ENCODE data around the gene SFRP4. TPM values are rescaled to one million over a fixed set of nuclear protein-coding genes. Genes with fewer than 3 reads are reported as not detected.

SFRP4 gene
- total and polyA plus RNA-seq, 2 of the 8 experiments (the other 6 are each of a cell fraction or from before 2014, with no cell fraction given) = 0.03 TPM; not detected in 1

- Histone ChIP-seq H3K4ac (replicated peaks; ENCODE audit: insufficient read length, low read depth, low read length) (no peak overlapping the region), H4K8ac (ENCODE audit: extremely low read depth, insufficient read depth, low read length) (no peak overlapping the region), H4K20me1 (replicated peaks in 1 of 2; ENCODE audit: control insufficient read depth in 1 of 2, insufficient read depth in 2 of 2, low read length in 2 of 2) (no peaks in the 10 kb centered on the region), H3K23ac (ENCODE audit: insufficient read length) (no peak overlapping the region), H3K4me1 (replicated peaks in 1 of 4; ENCODE audit: control insufficient read depth in 3 of 4, insufficient read depth in 4 of 4, low read length in 3 of 4) (no peaks in the 10 kb centered on the region), H4K5ac (ENCODE audit: insufficient read length, low read depth, low read length) (no peak overlapping the region), H2AK5ac (ENCODE audit: low read depth, low read length) (no peak overlapping the region), H2AFZ (ENCODE audit: low read length) (no peak overlapping the region), H3K9me3 (ENCODE audit: insufficient read depth in 2 of 2, low read depth in 1 of 2, low read length in 1 of 2) (peaks cover 0 to 3% of the 10 kb centered on the region in 2 experiments; a peak in 2 of 4 replicates), H3K9ac (replicated peaks in 1 of 4; ENCODE audit: extremely low read depth in 1 of 4, low read depth in 3 of 4, low read length in 3 of 4) (no peak overlapping the region), H2BK120ac (replicated peaks; ENCODE audit: low read depth, low read length) (no peak overlapping the region), H3K27ac (ENCODE audit: low read depth, low read length) (no peak overlapping the region), H3K14ac (ENCODE audit: insufficient read length) (no peak overlapping the region), H3K18ac (ENCODE audit: extremely low read depth, low read length) (no peak overlapping the region), H2BK15ac (ENCODE audit: low read length) (no peak overlapping the region), H2BK12ac (ENCODE audit: low read depth, low read length) (no peak overlapping the region), H3K36me3 (ENCODE audit: control insufficient read depth in 2 of 4, insufficient read depth in 4 of 4, low read length in 3 of 4) (0 out of 8 replicates have a peak, but pooled peaks cover 0 to 2% (median 0%) of the 10 kb centered on the region in 4 experiments), H3K23me2 (ENCODE audit: low read depth, low read length) (no peaks in the 10 kb centered on the region), H3K56ac (replicated peaks; ENCODE audit: insufficient read length, low read depth, low read length) (no peak overlapping the region), H3K79me1 (ENCODE audit: low read depth, low read length) (no peaks in the 10 kb centered on the region), H3K4me3 (ENCODE audit: extremely low read depth in 1 of 4, insufficient read depth in 2 of 4, low read depth in 3 of 4, low read length in 4 of 4) (no peak overlapping the region), H3K4me2 (ENCODE audit: insufficient read depth in 1 of 2, low read depth in 2 of 2, low read length in 2 of 2) (no peak overlapping the region), H3K79me2 (ENCODE audit: control insufficient read depth in 1 of 2, insufficient read depth in 2 of 2, low read length in 2 of 2) (no peaks in the 10 kb centered on the region), H4K91ac (replicated peaks; ENCODE audit: insufficient read length, low read length) (no peak overlapping the region), H2BK5ac (ENCODE audit: low read depth, low read length) (no peak overlapping the region), H3K27me3 (replicated peaks in 1 of 4; ENCODE audit: control insufficient read depth in 3 of 4, extremely low read depth in 1 of 4, insufficient read depth in 3 of 4, low read length in 3 of 4) (no peaks in the 10 kb centered on the region), H2BK20ac (ENCODE audit: low read length) (no peak overlapping the region)
- FAIRE-seq (no peak), DNase-seq (ENCODE audit: low read depth in 1 of 2, low spot score in 2 of 2) (no peak)
- TF ChIP-seq POU5F1 (IDR thresholded peaks at IDR 0.05; ENCODE audit: low read depth, low read length) (no peak), RAD21 (IDR thresholded peaks at IDR 0.05 in 1 of 2, conservative IDR thresholded peaks at IDR 0.05 in 1 of 2; ENCODE audit: low read depth in 2 of 2, low read length in 2 of 2) (no peak), SIRT6 (IDR thresholded peaks at IDR 0.05; ENCODE audit: low read length) (no peak)
- POLR2A ChIA-PET (ENCODE audit: partially characterized antibody) = interaction anchor here (0.6 kb wide), 1 partner anchor 25 kb away, joined by 5 read pairs; no protein-coding TSS in a partner anchor
- WGBS, 2 experiments (ENCODE audit: extremely low coverage in 1 of 2, insufficient coverage in 1 of 2, insufficient read length in 1 of 2, insufficient replicate concordance in 2 of 2, low coverage in 1 of 2, low lambda C conversion rate in 2 of 2, missing lambda C conversion rate in 1 of 2) = 87% methylated on average over 4 of the region's 4 CpGs; no CpG with 5 or more reads in 1 of the 2 experiments
- CTCF ChIA-PET (ENCODE audit: partially characterized antibody) = interaction anchor here (0.6 to 2.6 kb wide), 3 partner anchors 8 to 307 kb away, joined by 4 to 15 read pairs (median 7); partner anchors contain the start of genes EPDR1 and SFRP4
Measured at GRCh38 chr7:37928878-37929277, 12.3 kb upstream of the SFRP4 start.

Measured in H1 (cell line).